GF-D8 (cell line): ENCODE data around the gene HNF1B.

Source experiments
- DNase-seq: peaks from one replicate; lab custom pipeline; 2025; lab: John Stamatoyannopoulos, UW

Gene HNF1B

GRCh38 chr17:37736428-37736827 is 8.4 kb downstream of the HNF1B start:
- no peak for DNase-seq

- DNase-seq, result no peak
These were observed 9.7 kb downstream of the HNF1B start for GRCh38 chr17:37735165-37735564.

GRCh38 chr17:37732316-37732715 is 12.5 kb downstream of the HNF1B start:
- DNase-seq, result no peak

- DNase-seq, result no peak
These were observed 13.8 kb downstream of the HNF1B start for GRCh38 chr17:37731056-37731455.

- no peak for DNase-seq
These were observed 15.0 kb downstream of the HNF1B start for GRCh38 chr17:37729905-37730304.

- no peak for DNase-seq
These were observed 17.8 kb downstream of the HNF1B start for GRCh38 chr17:37726891-37727675.

- no peak for DNase-seq
These were observed 18.6 kb downstream of the HNF1B start for GRCh38 chr17:37726248-37726647.

GRCh38 chr17:37725601-37726146 is 19.2 kb downstream of the HNF1B start:
- no peak for DNase-seq

GRCh38 chr17:37725021-37725595 is 19.8 kb downstream of the HNF1B start:
- no peak for DNase-seq

GRCh38 chr17:37720989-37721388 is 23.9 kb downstream of the HNF1B start:
- no peak for DNase-seq

GRCh38 chr17:37719866-37720265 is 25.0 kb downstream of the HNF1B start:
- DNase-seq, result no peak

- DNase-seq, result no peak
These were observed 26.4 kb downstream of the HNF1B start for GRCh38 chr17:37718324-37719048.

- no peak for DNase-seq
These were observed 27.1 kb downstream of the HNF1B start for GRCh38 chr17:37717627-37718323.

GRCh38 chr17:37714897-37715296 is 30.0 kb downstream of the HNF1B start:
- no peak for DNase-seq

GRCh38 chr17:37713624-37714023 is 31.2 kb downstream of the HNF1B start:
- DNase-seq, result no peak

GRCh38 chr17:37713028-37713431 is 31.8 kb downstream of the HNF1B start:
- no peak for DNase-seq

GRCh38 chr17:37711113-37711512 is 33.7 kb downstream of the HNF1B start:
- DNase-seq, result no peak

GRCh38 chr17:37710344-37710886 is 34.4 kb downstream of the HNF1B start:
- DNase-seq, result no peak

- DNase-seq, result no peak
These were observed 36.1 kb downstream of the HNF1B start for GRCh38 chr17:37708616-37709212.

GRCh38 chr17:37708008-37708615 is 36.7 kb downstream of the HNF1B start:
- no peak for DNase-seq

- no peak for DNase-seq
These were observed 38.4 kb downstream of the HNF1B start for GRCh38 chr17:37706446-37706845.
